Activated CD8-positive, alpha-beta T cell treated with anti-CD3 and anti-CD28 coated beads for 36 hours (primary cell): ENCODE measurements around the gene HNRNPLL. TPM values are rescaled to one million over a fixed set of nuclear protein-coding genes. Genes with fewer than 3 reads are reported as not detected.
"Not testable (repeated sequence)": the region's sequence is repeated elsewhere in the genome, so short reads cannot be mapped to it uniquely, and the experiment has no call there.

Experiments used
- ATAC-seq: fragments of 200-7000 bp; cut with Tn5 transposase; one replicate; pipeline ENCODE4 v1.10.0; 2021; ENCODE audit warnings: mild to moderate bottlenecking, moderate library complexity
- CTCF ChIA-PET: fragments of 350-600 bp; sonication (Branson Sonifier 250); formaldehyde crosslinking; loops from one replicate; lab custom pipeline; 2021; ENCODE audit warnings: antibody characterized with exemption; lab: Charles Lee
- POLR2A ChIA-PET: fragments of 350-600 bp; sonication (Branson Sonifier 250); formaldehyde crosslinking; loops from one replicate; lab custom pipeline; 2021; ENCODE audit warnings: antibody characterized with exemption; lab: Charles Lee
- DNase-seq: peaks from one replicate; pipeline ENCODE4 v3.0.0-alpha.2; 2020
- H3K27ac Mint-ChIP-seq: one replicate; pipeline ENCODE4 v1.8.0; 2021; ENCODE audit warnings: mild to moderate bottlenecking, mixed read lengths
- H3K27me3 Mint-ChIP-seq: one replicate; pipeline ENCODE4 v1.8.0; 2021; ENCODE audit warnings: mixed read lengths
- H3K36me3 Mint-ChIP-seq: one replicate; pipeline ENCODE4 v1.8.0; 2021; ENCODE audit warnings: low read depth, mixed read lengths
- H3K4me1 Mint-ChIP-seq: one replicate; pipeline ENCODE4 v1.8.0; 2021; ENCODE audit warnings: low read depth, mixed read lengths
- H3K4me3 Mint-ChIP-seq: one replicate; pipeline ENCODE4 v1.8.0; 2021; ENCODE audit warnings: mild to moderate bottlenecking, moderate library complexity, mixed read lengths
- H3K9me3 Mint-ChIP-seq: one replicate; pipeline ENCODE4 v1.8.0; 2021; ENCODE audit warnings: mixed read lengths
- CTCF ChIP-seq: fragments of 200-600 bp; IDR thresholded peaks from one replicate; pipeline ENCODE4 v1.8.0; 2022; ENCODE audit warnings: antibody characterized with exemption, mild to moderate bottlenecking
- intact Hi-C: fragments of 100-400 bp; cut with micrococcal nuclease; formaldehyde crosslinking; loops from one replicate; pipeline ENCODE4 v1.10.0; 2022
- total RNA-seq, 2 experiments: library from RNA; stranded (reverse); gene quantifications; one replicate each; pipeline ENCODE4 v1.2.3, GENCODE V29; 2021

The HNRNPLL gene
- total RNA-seq, 2 experiments from 2014 or later: 54.9 to 55.3 TPM

DNA sequence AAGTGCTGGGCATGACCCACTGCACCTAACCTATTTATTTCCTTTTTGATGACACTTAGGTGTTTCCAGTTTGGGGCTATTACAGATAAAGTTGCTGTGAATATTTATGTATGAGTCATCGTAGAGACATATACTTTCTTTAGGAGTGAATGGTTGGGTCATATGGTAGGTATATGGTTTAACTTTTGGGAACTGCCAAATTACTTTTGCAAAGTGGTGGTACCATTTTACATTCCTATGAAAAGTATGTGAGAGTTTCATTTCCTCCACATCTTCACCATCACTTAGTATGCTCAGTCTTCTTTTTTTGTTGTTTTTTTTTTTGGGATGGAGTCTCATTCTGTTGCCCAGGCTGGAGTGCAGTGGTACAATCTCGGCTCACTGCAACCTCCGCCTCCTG lies 56.1 kb downstream of the HNRNPLL start:
- TF ChIP-seq CTCF: no peak
- H3K27ac Mint-ChIP-seq: no peak overlapping the region
- no peak for DNase-seq
- H3K27me3 Mint-ChIP-seq: peaks cover 4% of the 10 kb centered on the region
- intact Hi-C loops: no loop called here
- no peaks in the 10 kb centered on the region for H3K9me3 Mint-ChIP-seq
- H3K36me3 Mint-ChIP-seq: no peaks in the 10 kb centered on the region
- no peak for ATAC-seq
- ChIA-PET CTCF (interaction anchor here (1.0 to 2.4 kb wide), 2 partner anchors 10 to 35 kb away, joined by 5 read pairs; no protein-coding TSS in a partner anchor), POLR2A (interaction anchor here (0.7 to 1.5 kb wide), 2 partner anchors 11 to 197 kb away, joined by 3 to 4 read pairs; no protein-coding TSS in a partner anchor)
- no peak overlapping the region for H3K4me3 Mint-ChIP-seq
- H3K4me1 Mint-ChIP-seq: peaks cover 24% of the 10 kb centered on the region

DNA sequence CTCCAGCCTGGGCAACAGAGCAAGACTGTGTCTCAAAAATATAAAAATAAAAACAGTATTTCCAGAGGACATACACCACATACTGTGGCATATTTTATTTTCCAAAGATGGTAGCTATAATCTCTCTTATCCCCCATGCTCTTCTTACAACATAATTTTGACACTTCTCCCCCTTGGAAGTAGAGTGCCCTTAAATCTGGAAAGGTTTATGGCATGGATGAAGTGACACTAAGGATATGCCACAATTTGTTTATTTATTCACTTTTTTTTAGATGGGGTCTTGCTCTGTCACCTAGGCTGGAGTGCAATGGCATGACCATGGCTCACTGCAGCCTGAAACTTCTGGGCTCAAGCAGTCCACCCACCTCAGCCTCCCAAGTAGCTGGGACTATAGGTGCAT lies 56.7 kb downstream of the HNRNPLL start:
- intact Hi-C loops: no loop called here
- CTCF ChIA-PET: interaction anchor here (0.6 to 2.4 kb wide), 4 partner anchors 10 to 167 kb away, joined by 3 to 5 read pairs (median 4); no protein-coding TSS in a partner anchor
- POLR2A ChIA-PET: interaction anchor here (1.5 kb wide), 1 partner anchor 198 kb away, joined by 4 read pairs; no protein-coding TSS in a partner anchor

GRCh38 chr2:38542248-38542631 lies 60.5 kb downstream of the HNRNPLL start:
- ChIA-PET CTCF (interaction anchor here (0.7 to 1.2 kb wide), 3 partner anchors 38 to 41 kb away, joined by 3 to 4 read pairs (median 3); no protein-coding TSS in a partner anchor), POLR2A (interaction anchor here (0.9 to 1.5 kb wide), 3 partner anchors 10 to 209 kb away, joined by 3 to 5 read pairs (median 5); partner anchors contain the start of gene SRSF7)
- H3K27me3 Mint-ChIP-seq, intact Hi-C loops, H3K36me3 Mint-ChIP-seq, H3K9me3 Mint-ChIP-seq: not testable (repeated sequence)
- Mint-ChIP-seq H3K4me1 (peaks cover 16% of the 10 kb centered on the region), H3K4me3 (peak overlapping the region; percentile 39), H3K27ac (peak overlapping the region; percentile 66)
- ATAC-seq (peak; percentile 57), DNase-seq (peak; percentile 58)

More for the DNA sequence above, 56.7 kb downstream of the HNRNPLL start:
- H3K4me3 Mint-ChIP-seq: no peak overlapping the region
- no peaks in the 10 kb centered on the region for H3K36me3 Mint-ChIP-seq
- H3K4me1 Mint-ChIP-seq: peaks cover 18% of the 10 kb centered on the region
- TF ChIP-seq CTCF: no peak
- peaks cover 4% of the 10 kb centered on the region for H3K27me3 Mint-ChIP-seq
- no peak for ATAC-seq
- H3K27ac Mint-ChIP-seq: no peak overlapping the region
- no peak for DNase-seq
- no peaks in the 10 kb centered on the region for H3K9me3 Mint-ChIP-seq

DNA sequence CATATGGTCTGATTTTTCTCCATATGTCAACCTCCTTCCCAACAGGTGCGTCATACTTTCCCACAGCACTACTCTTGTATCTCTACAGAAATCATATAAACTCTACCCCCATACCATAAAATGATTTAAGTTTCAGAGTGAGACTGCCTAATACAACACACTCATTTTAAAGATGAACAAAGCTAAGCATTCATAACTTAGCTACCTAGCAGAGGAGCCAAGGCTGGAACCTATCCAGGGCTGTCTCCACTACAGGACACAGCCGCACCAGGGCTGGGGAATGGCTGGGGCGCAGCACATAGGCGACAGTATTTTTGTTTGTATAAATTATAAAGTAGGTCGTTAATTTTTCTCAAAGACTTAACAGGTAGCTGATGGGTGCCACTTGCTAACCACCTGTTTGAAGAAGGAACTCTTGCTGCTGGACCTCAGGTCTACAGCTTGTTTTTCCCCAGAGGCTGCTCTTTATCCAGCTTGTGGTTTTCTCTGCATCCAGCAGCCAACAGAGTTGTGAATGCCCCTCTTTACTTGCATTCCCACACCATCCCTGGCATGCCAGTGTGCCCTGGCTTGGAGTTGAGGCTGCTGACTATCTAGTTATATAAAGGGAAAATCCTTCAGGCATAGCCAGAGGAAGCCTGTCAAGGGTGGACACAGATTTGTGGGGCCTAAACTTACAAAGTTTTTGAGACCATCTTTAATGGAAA lies 62.0 kb downstream of the HNRNPLL start:
- Mint-ChIP-seq H3K4me1 (peaks cover 14% of the 10 kb centered on the region), H3K36me3 (no peaks in the 10 kb centered on the region), H3K27me3 (peaks cover 4% of the 10 kb centered on the region), H3K9me3 (no peaks in the 10 kb centered on the region), H3K27ac (no peak overlapping the region), H3K4me3 (no peak overlapping the region)
- POLR2A ChIA-PET: interaction anchor here (0.8 to 1.2 kb wide), 2 partner anchors 11 to 13 kb away, joined by 3 read pairs; no protein-coding TSS in a partner anchor
- CTCF ChIA-PET: interaction anchor here (0.6 to 1.0 kb wide), 3 partner anchors 14 to 41 kb away, joined by 4 to 5 read pairs (median 4); no protein-coding TSS in a partner anchor
- ATAC-seq: no peak
- no peak for TF ChIP-seq CTCF
- intact Hi-C loops: no loop called here
- DNase-seq: no peak

- intact Hi-C loops: loop anchor here (5.0 kb wide), 1 partner anchor 203 kb away; no protein-coding TSS in a partner anchor
- POLR2A ChIA-PET: interaction anchor here (0.9 to 1.2 kb wide), 2 partner anchors 61 to 204 kb away, joined by 3 read pairs; no protein-coding TSS in a partner anchor
- Mint-ChIP-seq H3K27me3 (peaks cover 3% of the 10 kb centered on the region), H3K4me3 (no peak overlapping the region), H3K4me1 (peaks cover 14% of the 10 kb centered on the region), H3K36me3 (no peaks in the 10 kb centered on the region), H3K27ac (no peak overlapping the region), H3K9me3 (no peaks in the 10 kb centered on the region)
- CTCF ChIA-PET: interaction anchor here (2.1 to 2.2 kb wide), 2 partner anchors 31 to 43 kb away, joined by 6 to 9 read pairs; no protein-coding TSS in a partner anchor
- DNase-seq (no peak), ATAC-seq (no peak)
- TF ChIP-seq CTCF: no peak
Observed at GRCh38 chr2:38539086-38539485, 63.6 kb downstream of the HNRNPLL start.
